HG03521 (cell line): ENCODE measurements around the gene TXNIP.
"Not testable (repeated sequence)": the region's sequence is repeated elsewhere in the genome, so short reads cannot be mapped to it uniquely, and the experiment has no call there.

Experiments
- ATAC-seq: cut with Tn5 transposase; IDR thresholded peaks from one replicate; pipeline ENCODE4 v1.9.1; 2021; ENCODE audit warnings: mild to moderate bottlenecking, moderate library complexity; ENCODE audit not compliant: unreplicated experiment

Gene TXNIP, protein sequence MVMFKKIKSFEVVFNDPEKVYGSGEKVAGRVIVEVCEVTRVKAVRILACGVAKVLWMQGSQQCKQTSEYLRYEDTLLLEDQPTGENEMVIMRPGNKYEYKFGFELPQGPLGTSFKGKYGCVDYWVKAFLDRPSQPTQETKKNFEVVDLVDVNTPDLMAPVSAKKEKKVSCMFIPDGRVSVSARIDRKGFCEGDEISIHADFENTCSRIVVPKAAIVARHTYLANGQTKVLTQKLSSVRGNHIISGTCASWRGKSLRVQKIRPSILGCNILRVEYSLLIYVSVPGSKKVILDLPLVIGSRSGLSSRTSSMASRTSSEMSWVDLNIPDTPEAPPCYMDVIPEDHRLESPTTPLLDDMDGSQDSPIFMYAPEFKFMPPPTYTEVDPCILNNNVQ

DNA sequence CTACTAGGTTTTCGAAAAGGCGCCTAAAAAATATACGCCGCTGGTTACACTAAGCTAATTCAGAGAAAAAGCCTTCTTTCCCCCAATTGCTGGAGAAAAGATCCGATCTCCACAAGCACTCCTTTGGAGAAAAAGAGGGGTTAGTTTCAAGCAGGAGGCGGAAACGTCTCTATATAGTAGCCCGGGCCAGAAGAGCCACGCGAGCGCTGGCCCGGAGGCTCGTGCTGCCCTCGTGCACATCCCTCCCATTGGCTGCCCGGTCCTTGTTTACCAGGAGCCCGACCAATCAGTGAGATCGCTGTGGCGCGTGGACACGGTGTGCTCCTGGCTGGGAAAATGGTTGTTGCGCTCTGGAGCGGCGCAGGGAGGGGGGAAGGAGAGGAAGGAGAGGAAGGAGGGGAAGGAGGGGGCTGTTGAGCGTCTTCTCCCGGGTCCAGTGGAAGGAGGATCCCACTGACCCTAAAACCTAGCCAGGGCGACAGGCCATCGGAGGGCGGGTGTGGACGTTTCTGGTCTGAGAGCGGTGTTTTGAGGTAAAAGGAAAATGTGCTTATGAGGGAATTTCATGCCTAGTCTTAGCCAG lies at the start of gene TXNIP:
Gene TXNIP (minus strand): TSS at position 147 of the 583 bp plus-strand sequence. CDS start 313 bp downstream, outside the sequence.
- ATAC-seq = peak; percentile 97

DNA sequence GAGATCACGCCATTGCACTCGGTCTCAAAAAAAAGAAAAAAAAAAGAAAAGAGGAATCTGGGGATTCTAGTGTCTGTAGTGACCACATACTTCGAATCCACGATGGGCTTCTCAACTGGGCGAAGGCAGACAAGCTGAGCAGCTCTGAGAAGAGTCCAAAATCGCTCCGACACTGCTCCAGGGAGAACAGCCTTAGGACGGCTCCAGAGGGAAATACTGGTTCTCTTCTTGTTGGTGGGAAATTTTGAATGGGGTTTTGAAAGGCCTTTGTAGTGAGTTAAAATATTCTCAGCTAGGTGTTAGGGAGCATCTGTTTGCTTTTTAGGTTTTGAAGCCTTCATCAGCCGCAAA lies 43.4 kb upstream of the TXNIP start:
- no peak for ATAC-seq

DNA sequence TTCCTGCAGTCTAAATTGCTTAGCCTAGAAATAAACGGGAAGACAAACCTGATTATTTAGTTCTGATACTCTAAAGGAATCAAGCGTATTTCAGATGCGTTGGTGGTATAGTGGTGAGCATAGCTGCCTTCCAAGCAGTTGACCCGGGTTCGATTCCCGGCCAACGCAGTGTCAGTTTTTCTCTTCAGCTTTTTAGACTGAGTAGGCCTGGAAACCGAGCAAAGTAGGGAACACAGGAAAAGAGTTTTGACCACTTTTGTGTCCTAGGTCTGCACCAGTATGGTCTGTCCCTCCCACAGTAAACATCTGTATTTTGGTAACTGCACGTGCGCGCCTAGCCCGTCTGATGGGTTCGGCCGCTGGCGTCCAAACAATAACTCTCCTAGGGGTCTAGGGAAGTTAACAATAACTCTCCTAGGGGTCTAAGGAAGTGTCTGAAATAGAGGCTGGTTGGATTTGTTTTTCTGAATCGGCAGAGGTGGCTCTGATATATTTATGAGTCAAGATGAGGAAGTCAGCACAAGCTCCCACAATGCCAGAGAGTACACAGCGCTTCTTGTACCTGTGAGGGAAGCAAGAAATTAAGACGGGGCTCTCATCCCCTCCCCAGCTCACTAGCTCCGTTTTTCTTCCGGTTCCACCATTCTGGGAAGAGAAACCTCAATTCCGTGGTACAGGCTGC lies 40.7 kb upstream of the TXNIP start:
- ATAC-seq = no peak

DNA sequence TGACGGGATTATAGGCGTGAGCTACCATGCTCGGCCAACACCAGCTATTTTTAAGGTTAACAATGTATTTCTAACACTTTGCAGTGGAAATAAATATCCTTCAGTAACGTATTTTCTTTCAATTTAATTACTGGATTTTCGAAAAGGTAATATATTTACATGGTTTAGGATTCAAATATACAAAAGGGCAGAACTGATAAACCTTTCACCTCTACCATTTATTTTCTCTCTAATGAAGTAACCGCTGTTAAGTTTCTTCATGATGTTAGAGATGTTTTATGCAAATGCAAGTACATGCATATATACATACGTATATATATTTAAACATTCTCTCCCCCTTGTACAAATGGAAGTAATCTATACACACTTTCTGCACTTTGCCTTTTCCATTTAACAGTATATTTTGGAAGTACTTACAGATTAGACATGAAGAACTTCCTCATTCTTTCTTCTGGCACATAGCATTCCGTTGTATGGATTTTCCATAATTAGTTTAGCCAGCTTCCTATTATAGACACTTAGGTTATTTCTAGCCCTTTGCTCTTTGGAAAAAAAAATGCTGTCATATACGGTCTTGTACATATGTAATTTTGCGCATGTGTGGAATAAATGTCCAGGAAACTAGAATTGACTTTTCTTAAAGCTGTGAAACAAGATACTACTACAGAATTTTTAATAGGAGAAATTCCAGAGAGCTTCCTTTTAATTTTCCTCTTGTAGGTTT lies 40.0 kb upstream of the TXNIP start:
- no peak for ATAC-seq

DNA sequence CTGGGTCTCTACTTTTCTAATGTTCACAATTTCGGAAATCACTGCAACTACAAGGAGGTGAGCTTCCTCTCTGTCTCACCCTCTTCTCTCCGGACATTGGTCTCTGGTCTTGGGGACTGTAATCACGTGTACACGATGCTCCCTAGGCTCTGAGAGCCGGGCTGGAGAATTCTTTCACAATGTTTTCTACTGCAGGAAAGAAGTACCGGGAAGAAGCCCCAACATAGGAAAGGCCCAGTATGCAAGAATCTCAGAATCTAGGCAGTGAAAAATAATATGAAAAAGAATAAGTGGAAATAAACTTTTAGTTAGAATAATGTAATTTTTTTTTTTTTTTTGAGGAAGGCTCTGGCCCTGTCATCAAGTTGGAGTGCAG lies 38.7 kb upstream of the TXNIP start:
- ATAC-seq = no peak

DNA sequence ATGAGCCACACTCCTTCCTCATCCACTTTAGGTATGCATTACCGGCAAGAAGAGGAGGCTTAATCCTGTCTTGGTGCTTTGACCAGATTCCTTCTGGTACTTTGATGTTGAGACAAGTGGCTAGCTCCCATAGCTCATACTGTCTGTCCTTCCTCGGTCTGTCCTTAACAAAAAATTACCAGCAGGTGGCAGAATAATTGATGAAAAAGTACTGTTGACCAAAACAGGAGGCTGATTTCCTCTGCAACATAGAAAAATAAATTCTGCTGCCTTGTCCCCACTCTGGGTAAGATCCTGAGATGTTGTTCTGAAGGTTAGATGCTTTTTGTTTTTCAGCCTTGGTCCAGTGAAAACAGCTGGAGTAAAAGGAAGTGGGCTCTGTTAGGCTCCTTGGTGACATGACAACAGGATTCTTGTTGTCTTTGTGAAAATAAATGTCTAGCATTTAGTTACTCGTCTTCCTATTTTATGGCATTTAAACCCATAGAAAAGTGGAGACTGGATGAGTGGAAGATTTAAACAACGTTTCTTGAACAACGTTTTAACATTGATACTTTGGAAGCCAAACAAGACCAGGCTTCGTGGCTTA lies 36.3 kb upstream of the TXNIP start:
- no peak for ATAC-seq

DNA sequence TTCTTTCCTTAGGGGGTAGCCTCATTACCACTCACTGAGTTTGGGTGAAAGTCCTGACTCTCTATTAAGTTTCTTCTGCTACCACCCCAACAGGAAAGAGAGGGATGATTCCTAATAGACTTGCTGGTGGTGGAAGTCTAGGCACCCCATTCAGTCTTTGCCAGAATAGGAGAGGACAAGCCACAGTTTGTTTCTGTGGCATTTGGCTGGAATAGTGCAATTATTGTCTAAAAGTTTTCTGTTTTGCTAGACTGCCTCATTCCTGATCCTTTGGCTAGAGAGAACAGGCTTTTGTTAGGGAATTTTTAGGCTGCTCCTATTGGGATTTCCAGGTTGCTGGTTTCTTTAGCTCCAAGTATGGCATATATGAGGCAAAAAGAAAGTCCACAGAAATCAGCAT lies 35.1 kb upstream of the TXNIP start:
- ATAC-seq = no peak

DNA sequence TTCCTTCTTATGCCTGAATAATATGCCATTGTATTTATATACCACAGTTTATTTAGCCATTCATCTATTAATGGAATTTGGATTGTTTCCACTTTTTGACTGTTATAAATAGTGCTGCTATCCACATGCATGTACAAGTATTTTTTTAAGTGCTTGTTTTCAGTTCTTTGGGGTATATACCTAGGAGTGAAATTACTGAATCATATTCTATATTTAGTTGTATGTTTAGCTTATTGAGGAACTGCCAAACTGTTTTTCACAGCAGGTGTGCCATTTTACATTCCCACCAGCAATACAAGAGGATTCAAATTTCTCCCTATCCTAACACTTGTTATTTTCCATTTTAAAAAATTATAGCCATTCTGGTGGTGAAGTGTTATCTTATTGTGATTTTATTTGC lies 32.7 kb upstream of the TXNIP start:
- ATAC-seq = no peak

DNA sequence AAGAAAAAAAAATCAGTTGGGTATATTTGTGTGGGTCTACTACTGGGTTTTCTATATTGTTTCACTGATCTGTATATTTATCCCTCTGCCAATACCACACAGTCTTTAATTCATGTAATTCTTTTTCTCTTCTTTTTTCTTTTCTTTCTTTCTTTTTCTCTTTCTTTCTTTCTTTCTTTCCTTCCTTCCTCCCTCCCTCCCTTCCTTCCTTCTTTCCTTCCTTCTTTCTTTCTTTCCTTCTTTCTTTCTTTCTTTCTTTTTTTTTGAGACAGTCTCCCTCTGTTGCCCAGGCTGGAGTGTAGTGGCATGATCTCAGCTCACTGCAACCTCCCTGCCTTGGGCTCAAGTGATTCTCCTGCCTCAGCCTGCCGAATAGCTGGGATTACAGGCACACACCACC lies 30.3 kb upstream of the TXNIP start:
- not testable (repeated sequence) for ATAC-seq

DNA sequence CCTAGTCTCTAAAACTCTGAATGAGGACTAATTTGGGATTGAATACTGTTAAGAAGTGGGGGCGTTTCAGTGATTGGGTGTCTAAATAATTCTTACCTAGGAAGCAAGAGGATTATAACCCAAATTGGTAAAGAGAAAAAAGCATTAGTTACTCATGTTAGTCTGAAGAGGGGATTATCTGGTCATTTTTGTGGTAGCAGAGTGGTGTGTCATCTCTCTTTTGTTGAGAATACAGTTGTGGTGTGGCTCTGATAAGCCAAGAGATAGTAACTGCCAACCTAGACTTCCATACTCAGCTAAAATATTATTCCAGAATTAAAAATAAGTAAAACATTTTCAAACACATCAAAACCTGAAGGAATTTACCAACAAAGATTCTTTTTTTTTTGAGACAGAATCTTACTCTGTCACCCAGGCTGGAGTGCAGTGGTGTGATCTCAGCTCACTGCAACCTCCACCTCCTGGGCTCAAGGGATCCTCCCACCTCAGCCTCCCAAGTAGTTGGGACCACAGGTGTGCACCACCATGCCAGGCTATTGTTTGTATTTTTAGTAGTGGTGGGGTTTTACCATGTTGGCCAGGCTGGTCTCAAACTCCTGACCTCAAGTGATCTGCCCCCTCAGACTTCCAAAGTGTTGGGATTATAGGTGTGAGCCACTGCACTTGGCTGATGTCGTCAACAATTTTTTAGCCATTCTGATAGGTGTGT lies 29.6 kb upstream of the TXNIP start:
- ATAC-seq = not testable (repeated sequence)

DNA sequence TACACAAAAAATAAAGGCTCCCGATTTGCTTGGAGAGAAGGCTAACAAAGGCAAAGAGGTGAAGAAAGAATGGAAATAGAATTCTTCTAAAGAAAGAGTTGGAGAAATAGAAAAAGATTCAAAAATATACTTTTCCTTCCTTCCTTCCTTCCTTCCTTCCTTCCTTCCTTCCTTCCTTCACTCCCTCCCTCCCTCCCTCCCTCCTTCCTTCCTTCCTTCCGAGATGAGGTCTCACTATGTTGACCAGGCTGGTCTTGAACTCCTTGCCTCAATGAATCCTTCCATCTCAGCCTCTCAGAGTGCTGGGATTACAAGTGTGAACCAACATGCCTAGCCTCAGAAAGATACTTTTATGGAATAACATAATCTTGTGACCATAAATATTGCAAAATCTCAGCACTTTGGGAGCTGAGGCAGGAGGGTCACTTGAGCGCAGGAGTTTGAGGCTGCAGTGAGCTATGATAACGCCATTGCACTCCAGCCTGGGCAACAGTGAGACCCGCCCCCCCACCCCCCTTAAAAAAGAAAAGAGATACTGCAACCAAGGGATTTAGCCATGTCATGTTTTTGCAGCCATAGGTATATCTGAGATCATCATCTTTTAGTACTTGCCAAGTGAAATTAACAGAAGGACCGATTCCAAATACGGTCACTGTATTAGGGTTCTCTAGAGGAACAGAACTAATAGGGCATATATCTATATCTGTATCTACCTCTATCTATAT lies 26.2 kb upstream of the TXNIP start:
- no peak for ATAC-seq

DNA sequence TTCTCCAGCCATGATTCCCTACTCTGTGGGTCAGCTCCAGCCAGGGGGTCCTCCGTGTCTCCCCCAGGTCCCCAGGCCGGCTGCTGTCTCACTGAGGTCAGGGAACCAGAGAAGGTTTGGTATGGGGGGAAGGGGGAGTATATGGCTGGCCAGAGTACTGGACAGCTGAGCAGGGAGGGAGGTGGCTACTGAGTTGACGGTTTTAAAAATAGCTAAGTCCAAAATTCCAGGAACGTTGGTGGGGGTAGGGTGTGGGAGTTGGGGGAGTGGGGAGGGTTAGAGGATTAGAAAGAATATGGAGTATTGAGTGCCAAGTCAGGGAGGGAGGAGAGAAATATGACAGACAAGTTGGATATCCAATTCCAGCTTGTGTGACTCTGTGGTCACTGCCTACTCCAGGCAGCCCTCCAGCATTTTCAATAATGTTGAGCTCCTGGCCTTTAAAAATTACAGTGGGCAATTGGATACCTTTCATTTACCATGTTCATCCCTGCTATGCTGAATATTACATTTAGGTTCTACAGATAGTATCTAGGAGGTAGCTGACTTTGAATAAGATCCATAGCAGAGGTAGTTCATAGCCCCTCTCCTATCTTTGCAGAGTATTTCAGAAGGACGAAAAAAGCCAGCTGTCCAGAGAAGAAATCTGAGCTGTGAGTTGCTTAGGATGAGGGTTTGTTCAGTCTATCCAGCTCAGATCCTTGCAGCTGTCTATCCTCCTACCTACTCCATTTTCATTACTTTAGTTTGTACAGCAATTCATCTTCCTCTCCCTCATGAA lies 25.4 kb upstream of the TXNIP start, which contains the start of gene HJV:
Gene HJV (minus strand): TSS at position 114 of the 781 bp plus-strand sequence. CDS start 1,504 bp downstream, outside the sequence.
- ATAC-seq = no peak

DNA sequence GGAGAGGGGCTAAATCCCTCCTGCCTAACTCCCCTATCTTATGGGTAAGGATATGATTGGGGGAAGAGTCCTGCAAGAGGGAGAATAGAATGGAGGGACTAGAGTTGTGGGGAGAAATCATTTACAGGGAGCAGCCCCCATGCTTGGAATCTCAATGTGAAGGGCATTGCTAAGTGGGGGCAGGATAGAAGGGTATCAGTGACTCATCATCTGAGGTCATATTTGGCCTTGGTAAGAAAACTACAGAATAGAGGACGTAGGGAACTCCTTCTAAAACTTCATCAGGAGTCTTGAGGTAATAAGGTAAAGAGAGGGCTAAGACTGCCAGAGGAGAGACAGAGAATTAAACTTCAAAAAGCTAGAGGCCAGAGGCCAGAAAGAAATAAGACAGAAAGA lies 24.7 kb upstream of the TXNIP start:
- ATAC-seq = no peak

DNA sequence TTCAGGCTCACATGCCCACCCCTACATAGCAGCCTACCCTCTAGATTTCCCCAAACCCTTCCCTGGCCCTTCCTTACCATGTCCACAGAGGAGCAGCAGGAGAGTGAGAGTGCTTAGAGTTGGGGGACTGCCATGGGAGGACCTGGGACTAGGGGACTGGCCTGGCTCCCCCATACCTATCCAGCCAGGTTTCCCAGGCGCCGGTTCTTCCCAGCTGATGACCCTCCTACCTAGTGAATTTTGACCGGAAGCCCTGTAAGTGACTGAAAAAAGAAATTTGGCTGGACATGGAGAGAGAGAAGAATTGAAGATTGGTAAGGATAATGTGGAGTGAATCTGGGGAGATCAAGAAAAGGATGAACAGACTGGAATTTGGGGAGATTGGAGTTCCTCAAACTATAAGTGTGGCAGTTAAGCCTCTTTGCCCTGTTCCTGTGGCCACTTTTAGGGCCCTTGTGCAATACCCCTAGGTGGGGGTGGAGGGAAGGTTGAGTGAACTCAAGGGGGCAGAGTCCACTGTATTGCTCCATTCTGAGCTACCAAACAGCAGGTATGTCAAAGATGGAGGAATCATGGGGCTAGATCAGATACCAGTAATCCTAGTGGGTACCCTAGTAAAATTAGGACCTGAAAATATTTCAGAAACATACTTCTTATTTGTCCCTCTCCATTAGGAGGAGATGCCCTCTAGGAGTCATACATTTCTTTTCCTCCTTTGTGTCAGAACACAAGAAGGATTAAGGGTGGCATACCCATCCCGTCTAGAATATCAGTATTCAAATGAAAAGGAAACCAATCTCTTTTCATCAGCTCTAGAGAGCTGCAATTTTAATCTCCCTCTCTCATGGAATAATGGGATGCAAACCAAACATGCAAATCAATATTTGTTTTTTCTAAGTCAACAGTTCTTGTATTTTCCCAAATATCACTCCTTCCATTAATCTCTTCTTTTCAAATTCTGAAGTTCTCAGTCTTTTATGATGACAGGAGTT lies 24.0 kb upstream of the TXNIP start:
- ATAC-seq = no peak

DNA sequence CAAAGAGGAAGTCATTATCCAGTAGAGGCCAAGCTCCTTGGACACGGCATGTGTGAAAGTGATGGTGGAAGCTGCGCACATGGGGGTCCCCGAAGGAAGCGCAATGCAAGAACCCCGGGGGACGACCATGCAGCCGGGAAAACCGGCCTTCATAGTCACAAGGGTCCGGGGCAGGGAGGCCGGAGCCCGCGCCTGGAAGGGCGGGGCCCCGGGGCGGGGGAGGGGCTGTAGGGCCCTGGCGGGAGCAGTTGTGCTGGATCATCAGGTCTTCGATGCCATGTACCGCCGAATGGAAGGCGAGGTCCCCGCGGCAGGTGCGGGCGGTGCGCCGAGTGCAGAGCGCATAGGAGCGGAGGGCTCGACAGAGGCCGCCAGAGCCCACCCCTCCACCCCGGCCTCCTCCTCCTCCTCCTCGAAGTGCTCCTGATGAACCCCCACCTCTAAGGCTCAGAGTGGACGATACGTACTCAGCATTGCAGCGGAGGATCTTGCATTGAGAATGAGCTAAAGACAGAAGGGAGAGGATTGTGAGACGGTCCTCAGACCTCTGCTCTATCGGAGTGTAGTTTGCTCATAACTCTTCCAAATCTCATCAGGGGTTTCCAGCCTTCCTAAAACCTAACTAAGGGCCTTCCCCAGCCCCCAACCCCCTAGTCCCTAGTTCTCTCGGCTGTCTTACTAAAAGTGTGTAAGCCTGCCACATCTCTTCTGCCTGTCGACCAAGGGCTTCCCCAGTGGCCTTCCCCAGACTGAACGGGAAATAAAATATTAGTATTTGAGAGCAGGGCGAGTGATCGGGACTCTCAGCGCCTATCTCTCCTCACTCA lies 23.1 kb upstream of the TXNIP start:
- ATAC-seq = no peak

DNA sequence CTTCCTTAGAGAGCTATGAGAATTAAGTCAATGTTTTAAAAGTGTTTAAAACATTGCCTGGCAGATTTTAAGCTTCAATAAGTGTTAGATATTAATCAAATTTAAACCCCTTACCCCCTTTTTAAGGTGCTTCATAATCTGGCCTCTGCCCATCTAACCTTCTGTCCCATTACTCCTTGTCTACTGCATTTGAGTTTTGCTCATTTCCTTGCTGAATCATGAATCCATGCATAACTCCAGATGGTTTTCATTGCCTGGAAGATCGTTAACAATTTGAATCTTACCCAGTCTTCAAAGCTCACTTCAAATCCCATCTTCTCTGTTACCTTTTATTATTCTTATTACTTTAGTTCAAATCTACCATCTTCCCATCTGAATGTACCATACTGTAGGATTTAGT lies 20.5 kb upstream of the TXNIP start:
- no peak for ATAC-seq

DNA sequence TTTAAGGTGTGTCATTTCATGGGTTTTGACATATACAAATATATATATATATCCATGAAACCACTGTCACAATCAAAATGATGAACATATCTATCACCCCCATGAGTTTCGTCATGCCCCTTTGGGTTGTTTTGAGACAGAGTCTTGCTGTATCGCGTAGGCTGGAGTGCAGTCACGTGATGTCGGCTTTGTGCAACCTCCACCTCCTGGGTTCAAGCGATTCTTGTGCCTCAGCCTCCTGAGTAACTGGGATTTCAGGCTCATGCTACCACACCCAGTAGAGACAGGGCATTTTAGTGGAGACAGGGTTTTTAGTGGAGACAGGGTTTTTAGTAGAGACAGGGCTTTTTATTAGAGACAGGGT lies 17.2 kb upstream of the TXNIP start:
- ATAC-seq = no peak
